ENCODE results near the gene KIAA0753.

DNA sequence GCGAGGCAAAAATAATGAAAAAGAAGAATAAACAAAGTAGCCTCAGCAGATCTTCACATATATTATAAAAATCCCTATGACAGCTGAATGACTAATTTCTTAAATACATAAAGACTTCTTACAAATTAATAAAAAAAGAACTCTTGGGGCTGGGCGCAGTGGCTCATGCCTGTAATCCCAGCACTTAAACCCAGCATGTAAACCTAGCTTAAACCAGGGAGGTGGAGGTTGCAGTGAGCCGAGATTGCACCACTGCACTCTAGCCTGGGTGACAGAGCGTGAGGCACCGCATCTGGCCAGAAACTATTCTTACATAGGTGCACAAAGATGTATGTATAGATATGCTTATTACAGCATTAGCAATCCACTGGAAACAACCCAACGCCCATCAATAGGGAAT is 38.7 kb upstream of the KIAA0753 start:
- TF ChIP-seq POLR2A (IDR thresholded peaks at IDR 0.05; ENCODE audit: control extremely low read depth in 1 of 2, low read depth in 2 of 2, low read length in 2 of 2): no peak
- no peak for TF ChIP-seq EZH2 (IDR thresholded peaks at IDR 0.05; ENCODE audit: low read depth, low read length, severe bottlenecking)
- no peak for TF ChIP-seq POLR2AphosphoS5 (IDR thresholded peaks at IDR 0.05; ENCODE audit: low read depth, low read length)
- no peak for TF ChIP-seq KDM1A (IDR thresholded peaks at IDR 0.05; ENCODE audit: borderline replicate concordance, low read length)
- no peak for TF ChIP-seq TAF1 (IDR thresholded peaks at IDR 0.05; ENCODE audit: low read depth, low read length)
- TF ChIP-seq SIN3A (conservative IDR thresholded peaks at IDR 0.05 in 1 of 2, IDR thresholded peaks at IDR 0.05 in 1 of 2; ENCODE audit: low read depth in 1 of 2, low read length in 2 of 2): no peak
- TF ChIP-seq, protein P1, sequence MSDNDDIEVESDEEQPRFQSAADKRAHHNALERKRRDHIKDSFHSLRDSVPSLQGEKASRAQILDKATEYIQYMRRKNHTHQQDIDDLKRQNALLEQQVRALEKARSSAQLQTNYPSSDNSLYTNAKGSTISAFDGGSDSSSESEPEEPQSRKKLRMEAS (IDR thresholded peaks at IDR 0.05): no peak
- TF ChIP-seq, protein P2, sequence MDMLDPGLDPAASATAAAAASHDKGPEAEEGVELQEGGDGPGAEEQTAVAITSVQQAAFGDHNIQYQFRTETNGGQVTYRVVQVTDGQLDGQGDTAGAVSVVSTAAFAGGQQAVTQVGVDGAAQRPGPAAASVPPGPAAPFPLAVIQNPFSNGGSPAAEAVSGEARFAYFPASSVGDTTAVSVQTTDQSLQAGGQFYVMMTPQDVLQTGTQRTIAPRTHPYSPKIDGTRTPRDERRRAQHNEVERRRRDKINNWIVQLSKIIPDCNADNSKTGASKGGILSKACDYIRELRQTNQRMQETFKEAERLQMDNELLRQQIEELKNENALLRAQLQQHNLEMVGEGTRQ (IDR thresholded peaks at IDR 0.05; ENCODE audit: low read length): no peak
- TF ChIP-seq, protein P3, sequence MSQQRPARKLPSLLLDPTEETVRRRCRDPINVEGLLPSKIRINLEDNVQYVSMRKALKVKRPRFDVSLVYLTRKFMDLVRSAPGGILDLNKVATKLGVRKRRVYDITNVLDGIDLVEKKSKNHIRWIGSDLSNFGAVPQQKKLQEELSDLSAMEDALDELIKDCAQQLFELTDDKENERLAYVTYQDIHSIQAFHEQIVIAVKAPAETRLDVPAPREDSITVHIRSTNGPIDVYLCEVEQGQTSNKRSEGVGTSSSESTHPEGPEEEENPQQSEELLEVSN (IDR thresholded peaks at IDR 0.05): no peak
- TF ChIP-seq PHF8 (conservative IDR thresholded peaks at IDR 0.05; ENCODE audit: low read depth, low read length): no peak
- no peak for TF ChIP-seq YY1 (IDR thresholded peaks at IDR 0.05; ENCODE audit: low read depth, low read length)
- TF ChIP-seq POU5F1 (IDR thresholded peaks at IDR 0.05; ENCODE audit: low read depth, low read length): no peak
- no peak for TF ChIP-seq CEBPB (IDR thresholded peaks at IDR 0.05; ENCODE audit: low read depth, low read length)
